ENCODE results near the gene ZC3H7A. TPM values are rescaled to one million over a fixed set of nuclear protein-coding genes. Genes with fewer than 3 reads are reported as not detected.

The ZC3H7A gene
- total and polyA plus RNA-seq, 9 of the 15 experiments (the other 6 are each of a cell fraction or from before 2014, with no cell fraction given), result 19.8 to 49.1 (median 28.2) TPM

DNA sequence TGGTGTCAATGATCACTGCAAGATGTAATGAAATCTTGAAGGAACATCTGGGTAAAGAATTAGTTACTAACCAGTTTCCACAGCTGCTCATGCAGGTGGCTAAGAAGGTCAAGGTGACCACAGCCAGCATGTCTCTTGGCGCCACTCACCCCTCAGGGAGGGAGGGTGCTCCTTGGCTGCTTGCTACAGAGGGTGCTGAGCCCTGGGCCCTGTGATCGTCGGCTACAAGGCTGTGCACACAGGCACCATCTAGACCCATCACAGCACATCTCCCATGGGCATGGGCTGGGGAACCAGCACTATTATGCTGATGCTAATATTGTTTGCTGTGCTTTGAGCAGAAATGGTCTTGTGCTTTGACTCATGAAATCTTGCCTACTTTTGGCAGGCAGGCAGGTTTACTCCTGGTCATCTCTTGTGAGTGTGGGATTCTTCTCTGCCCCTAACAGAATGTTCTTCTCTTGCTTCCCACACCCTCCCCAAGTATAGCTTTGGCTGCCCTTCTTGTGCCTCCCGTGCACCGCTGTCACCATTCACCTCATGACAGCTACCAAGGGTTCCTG lies 90.8 kb downstream of the ZC3H7A start (continued):
- TF ChIP-seq, protein P1, sequence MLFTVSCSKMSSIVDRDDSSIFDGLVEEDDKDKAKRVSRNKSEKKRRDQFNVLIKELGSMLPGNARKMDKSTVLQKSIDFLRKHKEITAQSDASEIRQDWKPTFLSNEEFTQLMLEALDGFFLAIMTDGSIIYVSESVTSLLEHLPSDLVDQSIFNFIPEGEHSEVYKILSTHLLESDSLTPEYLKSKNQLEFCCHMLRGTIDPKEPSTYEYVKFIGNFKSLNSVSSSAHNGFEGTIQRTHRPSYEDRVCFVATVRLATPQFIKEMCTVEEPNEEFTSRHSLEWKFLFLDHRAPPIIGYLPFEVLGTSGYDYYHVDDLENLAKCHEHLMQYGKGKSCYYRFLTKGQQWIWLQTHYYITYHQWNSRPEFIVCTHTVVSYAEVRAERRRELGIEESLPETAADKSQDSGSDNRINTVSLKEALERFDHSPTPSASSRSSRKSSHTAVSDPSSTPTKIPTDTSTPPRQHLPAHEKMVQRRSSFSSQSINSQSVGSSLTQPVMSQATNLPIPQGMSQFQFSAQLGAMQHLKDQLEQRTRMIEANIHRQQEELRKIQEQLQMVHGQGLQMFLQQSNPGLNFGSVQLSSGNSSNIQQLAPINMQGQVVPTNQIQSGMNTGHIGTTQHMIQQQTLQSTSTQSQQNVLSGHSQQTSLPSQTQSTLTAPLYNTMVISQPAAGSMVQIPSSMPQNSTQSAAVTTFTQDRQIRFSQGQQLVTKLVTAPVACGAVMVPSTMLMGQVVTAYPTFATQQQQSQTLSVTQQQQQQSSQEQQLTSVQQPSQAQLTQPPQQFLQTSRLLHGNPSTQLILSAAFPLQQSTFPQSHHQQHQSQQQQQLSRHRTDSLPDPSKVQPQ (CRISPR knock-in tag; IDR thresholded peaks at IDR 0.05; ENCODE audit: borderline replicate concordance), result no peak
- TF ChIP-seq GATAD2B (IDR thresholded peaks at IDR 0.05; ENCODE audit: borderline replicate concordance), result no peak
- TF ChIP-seq, protein P2, sequence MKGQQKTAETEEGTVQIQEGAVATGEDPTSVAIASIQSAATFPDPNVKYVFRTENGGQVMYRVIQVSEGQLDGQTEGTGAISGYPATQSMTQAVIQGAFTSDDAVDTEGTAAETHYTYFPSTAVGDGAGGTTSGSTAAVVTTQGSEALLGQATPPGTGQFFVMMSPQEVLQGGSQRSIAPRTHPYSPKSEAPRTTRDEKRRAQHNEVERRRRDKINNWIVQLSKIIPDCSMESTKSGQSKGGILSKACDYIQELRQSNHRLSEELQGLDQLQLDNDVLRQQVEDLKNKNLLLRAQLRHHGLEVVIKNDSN (CRISPR knock-in tag; IDR thresholded peaks at IDR 0.05), result no peak
- TF ChIP-seq NCOA6 (IDR thresholded peaks at IDR 0.05), result no peak
- no peak for TF ChIP-seq CBX8 (IDR thresholded peaks at IDR 0.05; ENCODE audit: borderline replicate concordance, extremely low read depth, low read depth, low read length, poor library complexity, severe bottlenecking)
- TF ChIP-seq, protein P3, sequence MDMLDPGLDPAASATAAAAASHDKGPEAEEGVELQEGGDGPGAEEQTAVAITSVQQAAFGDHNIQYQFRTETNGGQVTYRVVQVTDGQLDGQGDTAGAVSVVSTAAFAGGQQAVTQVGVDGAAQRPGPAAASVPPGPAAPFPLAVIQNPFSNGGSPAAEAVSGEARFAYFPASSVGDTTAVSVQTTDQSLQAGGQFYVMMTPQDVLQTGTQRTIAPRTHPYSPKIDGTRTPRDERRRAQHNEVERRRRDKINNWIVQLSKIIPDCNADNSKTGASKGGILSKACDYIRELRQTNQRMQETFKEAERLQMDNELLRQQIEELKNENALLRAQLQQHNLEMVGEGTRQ (CRISPR knock-in tag; IDR thresholded peaks at IDR 0.05), result no peak
- TF ChIP-seq, protein P4, sequence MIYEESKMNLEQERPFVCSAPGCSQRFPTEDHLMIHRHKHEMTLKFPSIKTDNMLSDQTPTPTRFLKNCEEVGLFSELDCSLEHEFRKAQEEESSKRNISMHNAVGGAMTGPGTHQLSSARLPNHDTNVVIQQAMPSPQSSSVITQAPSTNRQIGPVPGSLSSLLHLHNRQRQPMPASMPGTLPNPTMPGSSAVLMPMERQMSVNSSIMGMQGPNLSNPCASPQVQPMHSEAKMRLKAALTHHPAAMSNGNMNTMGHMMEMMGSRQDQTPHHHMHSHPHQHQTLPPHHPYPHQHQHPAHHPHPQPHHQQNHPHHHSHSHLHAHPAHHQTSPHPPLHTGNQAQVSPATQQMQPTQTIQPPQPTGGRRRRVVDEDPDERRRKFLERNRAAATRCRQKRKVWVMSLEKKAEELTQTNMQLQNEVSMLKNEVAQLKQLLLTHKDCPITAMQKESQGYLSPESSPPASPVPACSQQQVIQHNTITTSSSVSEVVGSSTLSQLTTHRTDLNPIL (CRISPR knock-in tag; IDR thresholded peaks at IDR 0.05), result no peak
- TF ChIP-seq RBM17 (IDR thresholded peaks at IDR 0.05; ENCODE audit: borderline replicate concordance, low read depth, low read length), result no peak
- no peak for TF ChIP-seq MEF2A (IDR thresholded peaks at IDR 0.05; ENCODE audit: control insufficient read depth, low read depth, low read length)
- no peak for TF ChIP-seq ILK (tag; IDR thresholded peaks at IDR 0.05; ENCODE audit: borderline replicate concordance, low read depth)
- TF ChIP-seq MEF2D (tag; conservative IDR thresholded peaks at IDR 0.05; ENCODE audit: low read depth), result no peak
- TF ChIP-seq SAP30 (IDR thresholded peaks at IDR 0.05; ENCODE audit: borderline replicate concordance, insufficient read depth, low read depth, low read length, poor library complexity, severe bottlenecking), result no peak
- no peak for TF ChIP-seq HNRNPL (IDR thresholded peaks at IDR 0.05; ENCODE audit: low read depth, low read length)
- TF ChIP-seq, protein P5, sequence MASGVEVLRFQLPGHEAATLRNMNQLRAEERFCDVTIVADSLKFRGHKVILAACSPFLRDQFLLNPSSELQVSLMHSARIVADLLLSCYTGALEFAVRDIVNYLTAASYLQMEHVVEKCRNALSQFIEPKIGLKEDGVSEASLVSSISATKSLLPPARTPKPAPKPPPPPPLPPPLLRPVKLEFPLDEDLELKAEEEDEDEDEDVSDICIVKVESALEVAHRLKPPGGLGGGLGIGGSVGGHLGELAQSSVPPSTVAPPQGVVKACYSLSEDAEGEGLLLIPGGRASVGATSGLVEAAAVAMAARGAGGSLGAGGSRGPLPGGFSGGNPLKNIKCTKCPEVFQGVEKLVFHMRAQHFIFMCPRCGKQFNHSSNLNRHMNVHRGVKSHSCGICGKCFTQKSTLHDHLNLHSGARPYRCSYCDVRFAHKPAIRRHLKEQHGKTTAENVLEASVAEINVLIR (CRISPR knock-in tag; IDR thresholded peaks at IDR 0.05), result no peak
- TF ChIP-seq TRIM24 (IDR thresholded peaks at IDR 0.05), result no peak
- no peak for TF ChIP-seq BRD4 (IDR thresholded peaks at IDR 0.05)
- TF ChIP-seq TBL1XR1 (IDR thresholded peaks at IDR 0.05; ENCODE audit: low read length in 2 of 2), result no peak
- no peak for TF ChIP-seq RNF2 (IDR thresholded peaks at IDR 0.05)
- no peak for TF ChIP-seq NR2C2 (CRISPR knock-in tag; IDR thresholded peaks at IDR 0.05)
- no peak for TF ChIP-seq NR2C2 (tag; IDR thresholded peaks at IDR 0.05)
- TF ChIP-seq ELF4 (CRISPR knock-in tag; IDR thresholded peaks at IDR 0.05), result no peak
- no peak for TF ChIP-seq HLTF (IDR thresholded peaks at IDR 0.05)
